Neuronal stem cell (in vitro differentiated cells): ENCODE measurements around the gene UNC80.

Source experiments
- DNase-seq: peaks from one replicate; pipeline ENCODE4 v3.0.0-alpha.2; 2013; ENCODE audit warnings: low spot score
- H2AFZ ChIP-seq: one replicate; pipeline ENCODE4 v1.6.1; 2013; ENCODE audit warnings: mild to moderate bottlenecking, low read length, inconsistent platforms
- H2AK5ac ChIP-seq: 2 replicates; pipeline ENCODE4 v1.6.1; 2013; ENCODE audit warnings: low read depth, mild to moderate bottlenecking, inconsistent platforms, low read length, moderate library complexity, mixed read lengths
- H2BK120ac ChIP-seq: 2 replicates; pipeline ENCODE4 v1.6.1; 2013; ENCODE audit warnings: low read depth, mild to moderate bottlenecking, inconsistent platforms, low read length, moderate library complexity, mixed read lengths
- H2BK12ac ChIP-seq: one replicate; pipeline ENCODE4 v1.6.1; 2013; ENCODE audit warnings: low read length, inconsistent platforms
- H2BK15ac ChIP-seq: 2 replicates; pipeline ENCODE4 v1.6.1; 2013; ENCODE audit warnings: mild to moderate bottlenecking, low read length, inconsistent platforms, mixed read lengths
- H2BK5ac ChIP-seq: one replicate; pipeline ENCODE4 v1.6.1; 2013; ENCODE audit warnings: inconsistent platforms, mild to moderate bottlenecking, low read length, moderate library complexity
- H3K14ac ChIP-seq: one replicate; pipeline ENCODE4 v1.6.1; 2013; ENCODE audit warnings: low read length, inconsistent platforms
- H3K18ac ChIP-seq: 2 replicates; pipeline ENCODE4 v1.6.1; 2013; ENCODE audit warnings: low read length, inconsistent platforms
- H3K23ac ChIP-seq: 2 replicates; pipeline ENCODE4 v1.6.1; 2013; ENCODE audit warnings: low read depth, mild to moderate bottlenecking, mixed read lengths, low read length, inconsistent platforms; ENCODE audit not compliant: poor library complexity
- H3K27ac ChIP-seq: replicated peaks from 3 replicates; pipeline ENCODE4 v1.5.1; 2013; ENCODE audit warnings: low read length, inconsistent platforms
- H3K27me3 ChIP-seq, 3 experiments: 2 replicates each; pipeline ENCODE4 v1.6.1; 2013; ENCODE audit warnings: low read length in 3 of 3, mild to moderate bottlenecking in 2 of 3, inconsistent platforms in 1 of 3, low read depth in 1 of 3, mixed read lengths in 1 of 3, moderate library complexity in 1 of 3; ENCODE audit not compliant: control insufficient read depth in 3 of 3, insufficient read depth in 3 of 3
- H3K36me3 ChIP-seq, 2 donors: replicated peaks in 1 of 2; 2 replicates each; pipeline ENCODE4 v1.6.1; 2013; ENCODE audit warnings: low read length in 2 of 2; ENCODE audit not compliant: control insufficient read depth in 2 of 2, insufficient read depth in 2 of 2
- H3K4ac ChIP-seq: 2 replicates; pipeline ENCODE4 v1.6.1; 2013; ENCODE audit warnings: inconsistent platforms, mild to moderate bottlenecking, low read length, moderate library complexity
- H3K4me1 ChIP-seq, 2 donors: 1 replicate in 1 of 2; 2 replicates in 1 of 2; pipeline ENCODE4 v1.6.1; 2013; ENCODE audit warnings: low read length in 2 of 2, low read depth in 1 of 2; ENCODE audit not compliant: control insufficient read depth in 2 of 2, insufficient read depth in 1 of 2
- H3K4me2 ChIP-seq: one replicate; pipeline ENCODE4 v1.6.1; 2013; ENCODE audit warnings: mild to moderate bottlenecking, low read length, inconsistent platforms; ENCODE audit not compliant: insufficient read depth, poor library complexity, severe bottlenecking
- H3K4me3 ChIP-seq, 2 donors: 2 replicates each; pipeline ENCODE4 v1.5.1; 2013; ENCODE audit warnings: low read length in 2 of 2, mild to moderate bottlenecking in 2 of 2, inconsistent platforms in 1 of 2, moderate library complexity in 1 of 2
- H3K79me1 ChIP-seq: one replicate; pipeline ENCODE4 v1.6.1; 2013; ENCODE audit warnings: low read depth, mild to moderate bottlenecking, inconsistent platforms, low read length, moderate library complexity
- H3K9ac ChIP-seq: one replicate; pipeline ENCODE4 v1.6.1; 2013; ENCODE audit warnings: mild to moderate bottlenecking, low read depth, low read length, inconsistent platforms; ENCODE audit not compliant: poor library complexity
- H3K9me3 ChIP-seq, 2 donors: replicated peaks in 1 of 2; 2 replicates each; pipeline versions ENCODE3 to v1.6.1; 2013; ENCODE audit warnings: low read length in 2 of 2, mild to moderate bottlenecking in 2 of 2, inconsistent platforms in 1 of 2, low read depth in 1 of 2, mixed read lengths in 1 of 2, moderate library complexity in 1 of 2; ENCODE audit not compliant: control insufficient read depth in 2 of 2, insufficient read depth in 1 of 2
- H4K8ac ChIP-seq: one replicate; pipeline ENCODE4 v1.6.1; 2013; ENCODE audit warnings: low read depth, mild to moderate bottlenecking, inconsistent platforms, low read length, moderate library complexity
- H4K91ac ChIP-seq: one replicate; pipeline ENCODE4 v1.6.1; 2013; ENCODE audit warnings: low read length, low read depth, mild to moderate bottlenecking, inconsistent platforms; ENCODE audit not compliant: poor library complexity
- WGBS, 2 donors: extraction: QIAGEN DNeasy Blood & Tissue Kit; methylation state at CpG; one replicate each; pipeline ENCODE4 v1.1.7; 2013; ENCODE audit warnings: missing lambda C conversion rate in 2 of 2, mixed read lengths in 1 of 2; ENCODE audit not compliant: insufficient read length in 2 of 2, insufficient replicate concordance in 1 of 2; ENCODE audit errors: extremely low coverage in 2 of 2; 5-methylcytosine and 5-hydroxymethylcytosine counted together

The UNC80 gene

GRCh38 chr2:209870067-209870466 is 98.4 kb downstream of the UNC80 start:
- H2AFZ ChIP-seq, result no peak overlapping the region

DNA sequence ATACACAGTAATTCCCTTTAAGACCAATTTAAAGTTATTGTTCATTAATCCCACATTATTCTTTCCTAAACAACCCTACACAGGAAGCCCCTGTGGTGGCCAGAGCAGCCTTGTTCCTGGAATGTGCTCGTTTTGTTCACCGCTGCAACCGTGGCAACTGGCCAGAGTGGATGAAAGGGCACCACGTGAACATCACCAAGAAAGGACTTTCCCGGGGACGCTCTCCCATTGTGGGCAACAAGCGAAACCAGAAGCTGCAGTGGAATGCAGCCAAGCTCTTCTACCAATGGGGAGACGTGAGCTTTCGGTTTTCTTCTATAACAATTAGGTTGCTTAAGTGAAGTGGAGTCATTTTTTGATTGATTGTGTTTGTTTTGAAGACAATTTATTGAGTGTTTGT is 101.0 kb downstream of the UNC80 start:
- H3K4me1 ChIP-seq, result peaks cover 5 to 10% of the 10 kb centered on the region in 2 donors
- no peak overlapping the region for H3K4me3 ChIP-seq
- peak overlapping the region; percentile 51 for H2AFZ ChIP-seq
- no peak overlapping the region for H2BK5ac ChIP-seq
- no peak overlapping the region for H2BK15ac ChIP-seq
- H3K9ac ChIP-seq, result no peak overlapping the region
- H2BK120ac ChIP-seq, result no peak overlapping the region
- no peak overlapping the region for H3K4ac ChIP-seq
- no peaks in the 10 kb centered on the region for H3K79me1 ChIP-seq
- no peak overlapping the region for H3K14ac ChIP-seq
- no peak overlapping the region for H3K4me2 ChIP-seq
- H4K91ac ChIP-seq, result no peak overlapping the region
- H4K8ac ChIP-seq, result no peak overlapping the region
- no peak overlapping the region for H2BK12ac ChIP-seq
- no peaks in the 10 kb centered on the region for H3K27me3 ChIP-seq
- WGBS, 2 donors, result no CpG with 5 or more reads among the region's 9 CpGs
- DNase-seq, result peak; percentile 82
- no peak overlapping the region for H3K23ac ChIP-seq
- no peak overlapping the region for H2AK5ac ChIP-seq
- H3K27ac ChIP-seq, result peak overlapping the region; percentile 83
- peaks cover 0 to 3% of the 10 kb centered on the region in 2 donors for H3K9me3 ChIP-seq
- H3K18ac ChIP-seq, result no peak overlapping the region
- H3K36me3 ChIP-seq, result no peaks in the 10 kb centered on the region

More at GRCh38 chr2:209870067-209870466, 98.4 kb downstream of the UNC80 start:
- no peak overlapping the region for H4K8ac ChIP-seq
- H3K27me3 ChIP-seq, result no peaks in the 10 kb centered on the region
- H3K23ac ChIP-seq, result no peak overlapping the region
- H4K91ac ChIP-seq, result no peak overlapping the region
- DNase-seq, result no peak
- H3K18ac ChIP-seq, result no peak overlapping the region
- H3K9me3 ChIP-seq, result peaks cover 0 to 8% of the 10 kb centered on the region in 2 donors
- H3K9ac ChIP-seq, result no peak overlapping the region
- H3K36me3 ChIP-seq, result no peaks in the 10 kb centered on the region
- no peaks in the 10 kb centered on the region for H3K79me1 ChIP-seq
- H2BK120ac ChIP-seq, result no peak overlapping the region
- H2AK5ac ChIP-seq, result no peak overlapping the region
- H2BK15ac ChIP-seq, result no peak overlapping the region
- no peak overlapping the region for H3K27ac ChIP-seq
- no peak overlapping the region for H3K4me2 ChIP-seq
- no CpG with 5 or more reads among the region's 2 CpGs for WGBS, 2 donors
- H3K4ac ChIP-seq, result no peak overlapping the region
- H2BK5ac ChIP-seq, result no peak overlapping the region
- H2BK12ac ChIP-seq, result no peak overlapping the region
- peaks cover 5 to 10% of the 10 kb centered on the region in 2 donors for H3K4me1 ChIP-seq
- no peak overlapping the region for H3K4me3 ChIP-seq
- no peak overlapping the region for H3K14ac ChIP-seq

DNA sequence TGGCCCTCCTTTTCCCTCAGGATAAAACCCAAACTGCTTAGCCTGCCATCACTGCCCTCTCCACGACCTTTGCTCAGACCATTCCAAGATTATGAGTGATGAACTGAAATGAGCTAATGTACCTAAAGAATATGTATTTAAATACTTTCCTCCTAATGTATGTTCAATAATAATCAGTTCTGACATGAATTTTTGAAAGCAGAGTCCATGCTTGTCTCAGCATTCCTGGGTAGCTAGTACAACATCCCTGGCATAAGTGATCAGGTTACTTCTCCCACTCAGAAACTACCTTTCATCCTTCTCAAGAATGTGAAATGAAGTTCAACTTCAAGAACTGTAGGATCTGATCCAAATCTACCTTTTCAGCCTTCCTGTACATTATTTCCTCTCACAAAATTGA is 103.6 kb downstream of the UNC80 start:
- H2AFZ ChIP-seq, result no peak overlapping the region
- H3K4me3 ChIP-seq, result no peak overlapping the region
- no peak overlapping the region for H3K23ac ChIP-seq
- H3K79me1 ChIP-seq, result no peaks in the 10 kb centered on the region
- H3K18ac ChIP-seq, result no peak overlapping the region
- H3K14ac ChIP-seq, result no peak overlapping the region
- H4K91ac ChIP-seq, result no peak overlapping the region
- no peak overlapping the region for H3K27ac ChIP-seq
- no peak overlapping the region for H2BK12ac ChIP-seq
- no peaks in the 10 kb centered on the region for H3K36me3 ChIP-seq
- no peaks in the 10 kb centered on the region for H3K27me3 ChIP-seq
- H2BK15ac ChIP-seq, result no peak overlapping the region
- no peak overlapping the region for H2AK5ac ChIP-seq
- H3K9ac ChIP-seq, result no peak overlapping the region
- no peak overlapping the region for H4K8ac ChIP-seq
- no peak overlapping the region for H2BK120ac ChIP-seq
- peaks cover 0 to 2% of the 10 kb centered on the region in 2 donors for H3K9me3 ChIP-seq
- no CpG with 5 or more reads among the region's 1 CpG for WGBS, 2 donors
- H3K4ac ChIP-seq, result no peak overlapping the region
- no peak for DNase-seq
- peaks cover 6 to 8% of the 10 kb centered on the region in 2 donors for H3K4me1 ChIP-seq
- H2BK5ac ChIP-seq, result no peak overlapping the region
- H3K4me2 ChIP-seq, result no peak overlapping the region

GRCh38 chr2:209876211-209876610 is 104.6 kb downstream of the UNC80 start:
- H2BK12ac ChIP-seq, result no peak overlapping the region
- peaks cover 0 to 2% of the 10 kb centered on the region in 2 donors for H3K9me3 ChIP-seq
- H3K9ac ChIP-seq, result no peak overlapping the region
- no peak for DNase-seq
- no peak overlapping the region for H2BK120ac ChIP-seq
- H2BK15ac ChIP-seq, result no peak overlapping the region
- peaks cover 6 to 8% of the 10 kb centered on the region in 2 donors for H3K4me1 ChIP-seq
- WGBS, 2 donors, result no CpG with 5 or more reads among the region's 1 CpG
- H3K36me3 ChIP-seq, result no peaks in the 10 kb centered on the region
- H3K14ac ChIP-seq, result no peak overlapping the region
- H3K23ac ChIP-seq, result no peak overlapping the region
- H2AK5ac ChIP-seq, result no peak overlapping the region
- H2BK5ac ChIP-seq, result no peak overlapping the region
- H4K91ac ChIP-seq, result no peak overlapping the region
- no peak overlapping the region for H3K18ac ChIP-seq
- H3K4me3 ChIP-seq, result no peak overlapping the region
- no peak overlapping the region for H2AFZ ChIP-seq
- no peak overlapping the region for H3K4ac ChIP-seq
- no peak overlapping the region for H4K8ac ChIP-seq
- no peaks in the 10 kb centered on the region for H3K27me3 ChIP-seq
- no peak overlapping the region for H3K4me2 ChIP-seq
- H3K27ac ChIP-seq, result no peak overlapping the region
- H3K79me1 ChIP-seq, result no peaks in the 10 kb centered on the region
